HT1080 (cell line): ENCODE data around the gene PLEKHO2. TPM values are rescaled to one million over a fixed set of nuclear protein-coding genes. Genes with fewer than 3 reads are reported as not detected.
A peak's percentile ranks its signal among the peaks of the same experiment; 100 is the strongest.

Source experiments
- DNase-seq: peaks from one replicate; pipeline ENCODE4 v3.0.0-alpha.2; 2015; ENCODE audit warnings: low read depth
- total RNA-seq: library from RNA; depleted of rRNA; stranded (reverse); fragments of >200 nt; shearing (Covaris generic); gene quantifications from 2 replicates; pipeline ENCODE4 v1.2.3, GENCODE V29; 2014

Gene PLEKHO2
- total RNA-seq, 1 experiment from 2014 or later: 13.3 TPM

GRCh38 chr15:64855205-64855975 is 13.7 kb downstream of the PLEKHO2 start:
- no peak for DNase-seq

GRCh38 chr15:64856429-64857145 is 14.9 kb downstream of the PLEKHO2 start:
- peak; percentile 61 for DNase-seq

GRCh38 chr15:64857421-64857820 is 15.7 kb downstream of the PLEKHO2 start:
- no peak for DNase-seq

- no peak for DNase-seq
Observed at GRCh38 chr15:64858021-64858575, 16.4 kb downstream of the PLEKHO2 start.

GRCh38 chr15:64859226-64859625 is 17.5 kb downstream of the PLEKHO2 start:
- no peak for DNase-seq

GRCh38 chr15:64861331-64861730 is 19.6 kb downstream of the PLEKHO2 start:
- no peak for DNase-seq

- no peak for DNase-seq
Observed at GRCh38 chr15:64861960-64862359, 20.2 kb downstream of the PLEKHO2 start.

GRCh38 chr15:64862408-64862807 is 20.7 kb downstream of the PLEKHO2 start:
- DNase-seq: no peak

- no peak for DNase-seq
Observed at GRCh38 chr15:64864068-64864467, 22.4 kb downstream of the PLEKHO2 start.

- no peak for DNase-seq
Observed at GRCh38 chr15:64865126-64865997, 23.6 kb downstream of the PLEKHO2 start.

GRCh38 chr15:64865998-64866520 is 24.3 kb downstream of the PLEKHO2 start:
- peak; percentile 54 for DNase-seq

GRCh38 chr15:64869501-64869900 is 27.8 kb downstream of the PLEKHO2 start:
- no peak for DNase-seq

GRCh38 chr15:64870353-64870752 is 28.6 kb downstream of the PLEKHO2 start:
- DNase-seq: no peak

- DNase-seq: no peak
Observed at GRCh38 chr15:64875641-64876223, 34.0 kb downstream of the PLEKHO2 start.

GRCh38 chr15:64877435-64877834 is 35.7 kb downstream of the PLEKHO2 start:
- no peak for DNase-seq

- no peak for DNase-seq
Observed at GRCh38 chr15:64878705-64879104, 37.0 kb downstream of the PLEKHO2 start.

GRCh38 chr15:64883100-64883581 is 41.4 kb downstream of the PLEKHO2 start:
- no peak for DNase-seq

- DNase-seq: peak; percentile 92
Observed at GRCh38 chr15:64883997-64884511, 42.3 kb downstream of the PLEKHO2 start.

- DNase-seq: no peak
Observed at GRCh38 chr15:64884679-64885078, 43.0 kb downstream of the PLEKHO2 start.

- no peak for DNase-seq
Observed at GRCh38 chr15:64888336-64888735, 46.6 kb downstream of the PLEKHO2 start.
